A549 treated with CpdA at 1 μM for 4 hours (cell line): ENCODE measurements around the gene IL20RA. TPM values are rescaled to one million over a fixed set of nuclear protein-coding genes. Genes with fewer than 3 reads are reported as not detected.

Source experiments
- total RNA-seq: library from RNA; stranded (reverse); fragments of 200-300 nt; extraction: Qiagen RNA extraction; gene quantifications from 5 replicates; pipeline ENCODE4 v1.2.3, GENCODE V29; 2022; ENCODE audit warnings: low read depth

The IL20RA gene, protein sequence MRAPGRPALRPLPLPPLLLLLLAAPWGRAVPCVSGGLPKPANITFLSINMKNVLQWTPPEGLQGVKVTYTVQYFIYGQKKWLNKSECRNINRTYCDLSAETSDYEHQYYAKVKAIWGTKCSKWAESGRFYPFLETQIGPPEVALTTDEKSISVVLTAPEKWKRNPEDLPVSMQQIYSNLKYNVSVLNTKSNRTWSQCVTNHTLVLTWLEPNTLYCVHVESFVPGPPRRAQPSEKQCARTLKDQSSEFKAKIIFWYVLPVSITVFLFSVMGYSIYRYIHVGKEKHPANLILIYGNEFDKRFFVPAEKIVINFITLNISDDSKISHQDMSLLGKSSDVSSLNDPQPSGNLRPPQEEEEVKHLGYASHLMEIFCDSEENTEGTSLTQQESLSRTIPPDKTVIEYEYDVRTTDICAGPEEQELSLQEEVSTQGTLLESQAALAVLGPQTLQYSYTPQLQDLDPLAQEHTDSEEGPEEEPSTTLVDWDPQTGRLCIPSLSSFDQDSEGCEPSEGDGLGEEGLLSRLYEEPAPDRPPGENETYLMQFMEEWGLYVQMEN
- total RNA-seq, result 0.03 to 0.09 TPM in 2 of 5 replicates, not detected in the others

GRCh38 chr6:137044366-137045221 lies at the start of gene IL20RA:
Gene IL20RA (minus strand): TSS chr6:137044965. CDS start chr6:137044728, 237 bp downstream.

Other genes starting within 250 kb of the IL20RA start
- 4.2 to 5.9 TPM (median 5.1 TPM) in 5 replicates for gene PEX7, start 222.4 kb downstream of the IL20RA start, total RNA-seq
- gene SLC35D3, start 122.7 kb downstream of the IL20RA start, total RNA-seq, result 0.06 to 0.15 TPM (median 0.06 TPM) in 4 of 5 replicates, not detected in the other
- gene IL22RA2, start 128.7 kb upstream of the IL20RA start, total RNA-seq, result not detected in 5 replicates
- 24.1 to 27.7 TPM (median 24.7 TPM) in 5 replicates for gene IFNGR1, start 174.4 kb upstream of the IL20RA start, total RNA-seq